GM18867 (cell line): Measurements from ENCODE around the gene MAP4K4.

Source experiments
- ATAC-seq: cut with Tn5 transposase; IDR thresholded peaks from one replicate; pipeline ENCODE4 v1.9.1; 2021; ENCODE audit warnings: mild to moderate bottlenecking, moderate library complexity; ENCODE audit not compliant: unreplicated experiment

Gene MAP4K4

GRCh38 chr2:101697124-101698013 lies at the start of gene MAP4K4:
Gene MAP4K4 (plus strand): TSS chr2:101697707. CDS start chr2:101698081, 374 bp downstream.
- peak; percentile 64 for ATAC-seq

- ATAC-seq, result no peak
These were observed 44.0 kb upstream of the MAP4K4 start for GRCh38 chr2:101653469-101653868.

GRCh38 chr2:101655702-101656422 lies 41.6 kb upstream of the MAP4K4 start:
- ATAC-seq, result no peak

- no peak for ATAC-seq
These were observed 39.7 kb upstream of the MAP4K4 start for GRCh38 chr2:101657787-101658186.

GRCh38 chr2:101658387-101658786 lies 39.1 kb upstream of the MAP4K4 start:
- no peak for ATAC-seq

- no peak for ATAC-seq
These were observed 32.2 kb upstream of the MAP4K4 start for GRCh38 chr2:101665312-101665711.

GRCh38 chr2:101667823-101668222 lies 29.7 kb upstream of the MAP4K4 start:
- ATAC-seq, result no peak

GRCh38 chr2:101672047-101672446 lies 25.5 kb upstream of the MAP4K4 start:
- no peak for ATAC-seq

GRCh38 chr2:101673920-101674319 lies 23.6 kb upstream of the MAP4K4 start:
- no peak for ATAC-seq

- ATAC-seq, result peak; percentile 60
These were observed 22.0 kb upstream of the MAP4K4 start for GRCh38 chr2:101675512-101675911.

- no peak for ATAC-seq
These were observed 20.8 kb upstream of the MAP4K4 start for GRCh38 chr2:101676674-101677073.

- no peak for ATAC-seq
These were observed 19.8 kb upstream of the MAP4K4 start for GRCh38 chr2:101677658-101678057.

- no peak for ATAC-seq
These were observed 19.1 kb upstream of the MAP4K4 start for GRCh38 chr2:101678379-101678778.

- ATAC-seq, result no peak
These were observed 18.3 kb upstream of the MAP4K4 start for GRCh38 chr2:101679037-101679726.

GRCh38 chr2:101679801-101680487 lies 17.6 kb upstream of the MAP4K4 start:
- no peak for ATAC-seq

GRCh38 chr2:101682311-101682710 lies 15.2 kb upstream of the MAP4K4 start:
- no peak for ATAC-seq

GRCh38 chr2:101684313-101684712 lies 13.2 kb upstream of the MAP4K4 start:
- ATAC-seq, result no peak

- ATAC-seq, result no peak
These were observed 9.2 kb upstream of the MAP4K4 start for GRCh38 chr2:101688261-101688660.

- ATAC-seq, result no peak
These were observed 8.2 kb upstream of the MAP4K4 start for GRCh38 chr2:101689114-101689825.

GRCh38 chr2:101690547-101691152 lies 6.9 kb upstream of the MAP4K4 start:
- ATAC-seq, result no peak
